Measurements from ENCODE around the gene TOMM70. TPM values are rescaled to one million over a fixed set of nuclear protein-coding genes. Genes with fewer than 3 reads are reported as not detected.
A peak's percentile ranks its signal among the peaks of the same experiment; 100 is the strongest.

The TOMM70 gene
- total and polyA plus RNA-seq, 2 of the 13 experiments (the other 11 are each of a cell fraction or from before 2014, with no cell fraction given) = 27.0 to 77.2 TPM

DNA sequence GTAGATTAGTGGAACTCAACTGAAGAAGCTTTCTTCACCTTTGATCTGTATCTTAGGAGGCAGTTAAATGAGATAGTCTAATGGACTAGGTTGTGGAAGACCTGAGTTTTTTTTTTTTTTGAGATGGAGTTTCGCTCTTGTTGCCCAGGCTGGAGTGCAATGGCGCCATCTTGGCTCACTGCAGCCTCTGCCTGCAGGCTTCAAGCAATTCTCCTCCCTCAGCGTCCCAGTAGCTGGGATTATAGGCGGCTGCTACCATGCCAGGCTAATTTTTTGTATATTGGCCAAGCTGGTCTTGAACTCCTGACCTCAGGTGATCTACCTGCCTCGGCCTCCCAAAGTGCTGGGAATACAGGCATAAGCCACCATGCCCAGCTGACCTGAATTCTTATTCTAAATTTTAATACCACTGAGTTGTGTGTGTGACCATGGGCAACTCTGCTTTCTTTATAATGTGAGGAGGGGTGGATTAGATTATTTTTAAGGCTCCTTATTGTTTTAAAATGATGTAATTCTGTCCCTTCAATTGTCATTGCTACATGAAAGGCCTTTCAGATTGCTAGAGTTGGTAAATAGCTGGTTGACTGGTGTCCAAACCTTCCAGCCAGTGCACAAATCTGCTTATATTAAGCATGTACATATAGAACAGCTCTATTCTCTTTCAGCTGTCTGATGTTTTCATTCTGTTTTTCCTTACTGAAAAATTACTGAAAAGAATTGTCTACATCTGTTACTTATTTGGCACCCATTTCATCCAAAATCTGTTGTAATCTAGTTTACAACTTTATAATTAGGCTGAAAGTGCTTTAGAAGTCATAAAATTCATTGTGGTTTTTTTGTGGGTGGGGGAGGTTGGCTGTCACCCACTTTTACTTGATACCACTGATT lies 2.7 kb upstream of the TOMM70 start:
- Histone ChIP-seq H3K4me3 (replicated peaks in 1 of 3; ENCODE audit: insufficient read depth in 1 of 3, low read depth in 2 of 3, low read length in 3 of 3) (peak overlapping the region; percentile 56 to 99 (median 96)), H4K20me1 (ENCODE audit: insufficient read depth, low read length) (peaks cover 24% of the 10 kb centered on the region), H3K9ac (ENCODE audit: insufficient read depth, low read depth, low read length) (peak overlapping the region; percentile 91), H3K9me3 (ENCODE audit: low read length) (0 out of 2 replicates have a peak, but pooled peaks cover 6% of the 10 kb centered on the region), H3K27ac (ENCODE audit: extremely low read length, insufficient read depth, low read length) (peak overlapping the region; percentile 93), H3K4me1 (ENCODE audit: insufficient read depth, low read length) (peaks cover 52% of the 10 kb centered on the region), H3K27me3 (ENCODE audit: control insufficient read depth in 1 of 2, insufficient read depth in 2 of 2, low read length in 2 of 2) (no peaks in the 10 kb centered on the region; a peak in 1 of 5 replicates), H3K36me3 (replicated peaks in 1 of 2; ENCODE audit: control insufficient read depth in 1 of 2, insufficient read depth in 2 of 2, low read length in 2 of 2) (no peaks in the 10 kb centered on the region; a peak in 2 of 5 replicates), H2AFZ (ENCODE audit: low read length) (no peak overlapping the region), H3K79me2 (ENCODE audit: insufficient read depth, low read length) (peaks cover 87% of the 10 kb centered on the region), H3K4me2 (ENCODE audit: low read depth, low read length) (peak overlapping the region; percentile 87)
- WGBS (ENCODE audit: low lambda C conversion rate) = 9% methylated on average over 4 of the region's 5 CpGs
- intact Hi-C loops (cut with micrococcal nuclease; ENCODE audit: unreplicated experiment) (loop anchor here (10.0 kb wide), 1 partner anchor 329 kb away; no protein-coding TSS in a partner anchor), in situ Hi-C loops (cut with HindIII; ENCODE audit: extremely low pct_ligation_motif_present, low pct_unique_long_range_greater_than_20kb) (no loop called here)
- BruUV-seq (replicated peaks) = no TSS peak
- ChIA-PET POLR2A (interaction anchor here (0.6 to 3.7 kb wide), 5 partner anchors 11 to 70 kb away, joined by 3 to 29 read pairs (median 4); partner anchors contain the start of gene NIT2), CTCF (ENCODE audit: low intra/inter-chr PET ratio, low total read pairs) (no interaction called here)
- peak; percentile 25 for DNase-seq (ENCODE audit: low spot score)
- ATAC-seq = no peak
- FAIRE-seq = no peak
- TF ChIP-seq ZKSCAN5 (CRISPR knock-in tag; IDR thresholded peaks at IDR 0.05) (no peak), PITX1 (CRISPR knock-in tag; IDR thresholded peaks at IDR 0.05) (0 out of 2 replicates have a peak, but pooled peaks have one; percentile 38), TAF1 (CRISPR knock-in tag; IDR thresholded peaks at IDR 0.05) (peak; percentile 20; the same call in 1 of the 2 replicates), GATAD2A (CRISPR knock-in tag; IDR thresholded peaks at IDR 0.05) (no peak), ZNF614 (CRISPR knock-in tag; IDR thresholded peaks at IDR 0.05; ENCODE audit: borderline replicate concordance) (0 out of 2 replicates have a peak, but pooled peaks have one; percentile 18), BHLHE40 (IDR thresholded peaks at IDR 0.05; ENCODE audit: low read length) (no peak), KMT2A (CRISPR knock-in tag; IDR thresholded peaks at IDR 0.05) (0 out of 2 replicates have a peak, but pooled peaks have one; percentile 43), ZNF292 (CRISPR knock-in tag; IDR thresholded peaks at IDR 0.05; ENCODE audit: borderline replicate concordance, low read depth) (peak; percentile 53; the same call in 1 of the 2 replicates), HOXA3 (CRISPR knock-in tag; IDR thresholded peaks at IDR 0.05) (peak; percentile 31; the same call in 1 of the 2 replicates), TOPORS (CRISPR knock-in tag; IDR thresholded peaks at IDR 0.05) (no peak), ZFP82 (CRISPR knock-in tag; IDR thresholded peaks at IDR 0.05; ENCODE audit: borderline replicate concordance) (no peak)
- TF ChIP-seq, protein P1, sequence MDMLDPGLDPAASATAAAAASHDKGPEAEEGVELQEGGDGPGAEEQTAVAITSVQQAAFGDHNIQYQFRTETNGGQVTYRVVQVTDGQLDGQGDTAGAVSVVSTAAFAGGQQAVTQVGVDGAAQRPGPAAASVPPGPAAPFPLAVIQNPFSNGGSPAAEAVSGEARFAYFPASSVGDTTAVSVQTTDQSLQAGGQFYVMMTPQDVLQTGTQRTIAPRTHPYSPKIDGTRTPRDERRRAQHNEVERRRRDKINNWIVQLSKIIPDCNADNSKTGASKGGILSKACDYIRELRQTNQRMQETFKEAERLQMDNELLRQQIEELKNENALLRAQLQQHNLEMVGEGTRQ (IDR thresholded peaks at IDR 0.05; ENCODE audit: low read depth, low read length) = no peak
- TF ChIP-seq, protein P1 (CRISPR knock-in tag; IDR thresholded peaks at IDR 0.05; ENCODE audit: borderline replicate concordance) = no peak
- TF ChIP-seq, protein P2, sequence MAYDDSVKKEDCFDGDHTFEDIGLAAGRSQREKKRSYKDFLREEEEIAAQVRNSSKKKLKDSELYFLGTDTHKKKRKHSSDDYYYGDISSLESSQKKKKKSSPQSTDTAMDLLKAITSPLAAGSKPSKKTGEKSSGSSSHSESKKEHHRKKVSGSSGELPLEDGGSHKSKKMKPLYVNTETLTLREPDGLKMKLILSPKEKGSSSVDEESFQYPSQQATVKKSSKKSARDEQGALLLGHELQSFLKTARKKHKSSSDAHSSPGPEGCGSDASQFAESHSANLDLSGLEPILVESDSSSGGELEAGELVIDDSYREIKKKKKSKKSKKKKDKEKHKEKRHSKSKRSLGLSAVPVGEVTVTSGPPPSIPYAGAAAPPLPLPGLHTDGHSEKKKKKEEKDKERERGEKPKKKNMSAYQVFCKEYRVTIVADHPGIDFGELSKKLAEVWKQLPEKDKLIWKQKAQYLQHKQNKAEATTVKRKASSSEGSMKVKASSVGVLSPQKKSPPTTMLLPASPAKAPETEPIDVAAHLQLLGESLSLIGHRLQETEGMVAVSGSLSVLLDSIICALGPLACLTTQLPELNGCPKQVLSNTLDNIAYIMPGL (CRISPR knock-in tag; IDR thresholded peaks at IDR 0.05; ENCODE audit: borderline replicate concordance in 1 of 2, low read depth in 1 of 2) = 0 out of 4 replicates have a peak, but pooled peaks of 1 of the 2 experiments have one; percentile 47
- TF ChIP-seq, protein P3, sequence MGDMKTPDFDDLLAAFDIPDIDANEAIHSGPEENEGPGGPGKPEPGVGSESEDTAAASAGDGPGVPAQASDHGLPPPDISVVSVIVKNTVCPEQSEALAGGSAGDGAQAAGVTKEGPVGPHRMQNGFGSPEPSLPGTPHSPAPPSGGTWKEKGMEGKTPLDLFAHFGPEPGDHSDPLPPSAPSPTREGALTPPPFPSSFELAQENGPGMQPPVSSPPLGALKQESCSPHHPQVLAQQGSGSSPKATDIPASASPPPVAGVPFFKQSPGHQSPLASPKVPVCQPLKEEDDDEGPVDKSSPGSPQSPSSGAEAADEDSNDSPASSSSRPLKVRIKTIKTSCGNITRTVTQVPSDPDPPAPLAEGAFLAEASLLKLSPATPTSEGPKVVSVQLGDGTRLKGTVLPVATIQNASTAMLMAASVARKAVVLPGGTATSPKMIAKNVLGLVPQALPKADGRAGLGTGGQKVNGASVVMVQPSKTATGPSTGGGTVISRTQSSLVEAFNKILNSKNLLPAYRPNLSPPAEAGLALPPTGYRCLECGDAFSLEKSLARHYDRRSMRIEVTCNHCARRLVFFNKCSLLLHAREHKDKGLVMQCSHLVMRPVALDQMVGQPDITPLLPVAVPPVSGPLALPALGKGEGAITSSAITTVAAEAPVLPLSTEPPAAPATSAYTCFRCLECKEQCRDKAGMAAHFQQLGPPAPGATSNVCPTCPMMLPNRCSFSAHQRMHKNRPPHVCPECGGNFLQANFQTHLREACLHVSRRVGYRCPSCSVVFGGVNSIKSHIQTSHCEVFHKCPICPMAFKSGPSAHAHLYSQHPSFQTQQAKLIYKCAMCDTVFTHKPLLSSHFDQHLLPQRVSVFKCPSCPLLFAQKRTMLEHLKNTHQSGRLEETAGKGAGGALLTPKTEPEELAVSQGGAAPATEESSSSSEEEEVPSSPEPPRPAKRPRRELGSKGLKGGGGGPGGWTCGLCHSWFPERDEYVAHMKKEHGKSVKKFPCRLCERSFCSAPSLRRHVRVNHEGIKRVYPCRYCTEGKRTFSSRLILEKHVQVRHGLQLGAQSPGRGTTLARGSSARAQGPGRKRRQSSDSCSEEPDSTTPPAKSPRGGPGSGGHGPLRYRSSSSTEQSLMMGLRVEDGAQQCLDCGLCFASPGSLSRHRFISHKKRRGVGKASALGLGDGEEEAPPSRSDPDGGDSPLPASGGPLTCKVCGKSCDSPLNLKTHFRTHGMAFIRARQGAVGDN (CRISPR knock-in tag; IDR thresholded peaks at IDR 0.05) = peak; percentile 38; the same call in 1 of the 2 replicates
